Osteocyte (in vitro differentiated cells): ENCODE results near the gene LST1. TPM values are rescaled to one million over a fixed set of nuclear protein-coding genes. Genes with fewer than 3 reads are reported as not detected.

Experiments used
- DNase-seq: peaks from one replicate; pipeline ENCODE4 v3.0.0; 2021; ENCODE audit warnings: mixed read lengths; ENCODE audit not compliant: unreplicated experiment; ENCODE audit errors: extremely low spot score
- H3K27ac Mint-ChIP-seq: one replicate; pipeline ENCODE4 v1.8.0; 2021; ENCODE audit warnings: mild to moderate bottlenecking, mixed read lengths; ENCODE audit not compliant: unreplicated experiment
- H3K27me3 Mint-ChIP-seq: one replicate; pipeline ENCODE4 v1.8.0; 2021; ENCODE audit warnings: mixed read lengths; ENCODE audit not compliant: unreplicated experiment
- H3K36me3 Mint-ChIP-seq: one replicate; pipeline ENCODE4 v1.8.0; 2021; ENCODE audit warnings: mixed read lengths; ENCODE audit not compliant: unreplicated experiment
- H3K4me1 Mint-ChIP-seq: one replicate; pipeline ENCODE4 v1.8.0; 2021; ENCODE audit warnings: mixed read lengths; ENCODE audit not compliant: unreplicated experiment
- H3K4me3 Mint-ChIP-seq: one replicate; pipeline ENCODE4 v1.8.0; 2021; ENCODE audit warnings: mild to moderate bottlenecking, moderate library complexity, mixed read lengths; ENCODE audit not compliant: unreplicated experiment
- H3K9me3 Mint-ChIP-seq: one replicate; pipeline ENCODE4 v1.8.0; 2021; ENCODE audit warnings: mixed read lengths; ENCODE audit not compliant: unreplicated experiment
- total RNA-seq: library from RNA; stranded (reverse); gene quantifications from 2 replicates; pipeline ENCODE4 v1.2.1, GENCODE V29; 2021
- TF ChIP-seq, protein P1 (sequence below): fragments of 200-600 bp; sonication (generic); IDR thresholded peaks from 2 replicates; pipeline ENCODE4 v1.5.0; 2021; ENCODE audit warnings: antibody characterized with exemption, mild to moderate bottlenecking, moderate library complexity

The LST1 gene
- total RNA-seq, 1 donor from 2014 or later = not detected

DNA sequence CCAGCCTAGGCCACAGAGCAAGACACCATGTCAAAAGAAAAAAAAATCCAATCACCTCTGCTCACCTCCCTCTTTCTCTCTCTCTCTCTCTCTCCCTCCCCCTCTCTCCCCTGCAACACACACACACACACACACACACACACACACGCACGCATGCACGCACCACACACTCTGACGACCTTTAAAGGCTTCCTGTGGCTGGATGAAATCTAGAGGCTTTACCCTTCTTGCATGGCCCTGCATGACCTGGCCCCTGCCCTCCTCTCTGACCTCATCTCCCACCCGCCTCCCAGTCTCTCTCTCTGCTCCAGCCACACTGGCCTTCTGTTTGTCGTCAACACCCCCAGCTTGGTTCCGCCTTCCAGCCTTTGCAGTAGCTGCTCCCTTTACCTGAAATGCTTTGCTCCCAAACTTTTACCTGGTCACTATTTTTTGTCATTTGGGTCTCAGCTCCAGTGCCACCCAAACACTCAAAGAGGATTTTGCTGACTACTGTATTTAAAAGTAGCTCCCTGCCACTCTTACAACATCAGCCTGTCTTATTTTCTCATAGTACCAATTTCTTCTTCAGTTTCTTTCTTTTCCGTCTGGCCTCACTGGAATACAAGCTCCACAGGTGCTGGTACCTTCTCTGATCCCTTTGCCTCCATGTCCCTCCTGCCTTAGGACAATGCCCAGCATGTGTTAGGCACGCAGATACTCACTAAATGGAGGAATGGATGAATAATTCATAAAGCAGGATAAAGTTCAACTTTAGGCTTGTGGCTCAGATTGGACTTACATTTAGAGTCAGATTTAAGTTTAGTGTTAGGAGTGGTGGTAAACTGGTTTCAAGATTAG is 18.3 kb upstream of the LST1 start:
- no peaks in the 10 kb centered on the region for H3K36me3 Mint-ChIP-seq
- H3K27ac Mint-ChIP-seq = no peak overlapping the region
- TF ChIP-seq, protein P1, sequence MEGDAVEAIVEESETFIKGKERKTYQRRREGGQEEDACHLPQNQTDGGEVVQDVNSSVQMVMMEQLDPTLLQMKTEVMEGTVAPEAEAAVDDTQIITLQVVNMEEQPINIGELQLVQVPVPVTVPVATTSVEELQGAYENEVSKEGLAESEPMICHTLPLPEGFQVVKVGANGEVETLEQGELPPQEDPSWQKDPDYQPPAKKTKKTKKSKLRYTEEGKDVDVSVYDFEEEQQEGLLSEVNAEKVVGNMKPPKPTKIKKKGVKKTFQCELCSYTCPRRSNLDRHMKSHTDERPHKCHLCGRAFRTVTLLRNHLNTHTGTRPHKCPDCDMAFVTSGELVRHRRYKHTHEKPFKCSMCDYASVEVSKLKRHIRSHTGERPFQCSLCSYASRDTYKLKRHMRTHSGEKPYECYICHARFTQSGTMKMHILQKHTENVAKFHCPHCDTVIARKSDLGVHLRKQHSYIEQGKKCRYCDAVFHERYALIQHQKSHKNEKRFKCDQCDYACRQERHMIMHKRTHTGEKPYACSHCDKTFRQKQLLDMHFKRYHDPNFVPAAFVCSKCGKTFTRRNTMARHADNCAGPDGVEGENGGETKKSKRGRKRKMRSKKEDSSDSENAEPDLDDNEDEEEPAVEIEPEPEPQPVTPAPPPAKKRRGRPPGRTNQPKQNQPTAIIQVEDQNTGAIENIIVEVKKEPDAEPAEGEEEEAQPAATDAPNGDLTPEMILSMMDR = no peak
- DNase-seq = no peak
- H3K27me3 Mint-ChIP-seq = peaks cover 6% of the 10 kb centered on the region
- no peaks in the 10 kb centered on the region for H3K9me3 Mint-ChIP-seq
- peaks cover 2% of the 10 kb centered on the region for H3K4me1 Mint-ChIP-seq
- H3K4me3 Mint-ChIP-seq = no peak overlapping the region

DNA sequence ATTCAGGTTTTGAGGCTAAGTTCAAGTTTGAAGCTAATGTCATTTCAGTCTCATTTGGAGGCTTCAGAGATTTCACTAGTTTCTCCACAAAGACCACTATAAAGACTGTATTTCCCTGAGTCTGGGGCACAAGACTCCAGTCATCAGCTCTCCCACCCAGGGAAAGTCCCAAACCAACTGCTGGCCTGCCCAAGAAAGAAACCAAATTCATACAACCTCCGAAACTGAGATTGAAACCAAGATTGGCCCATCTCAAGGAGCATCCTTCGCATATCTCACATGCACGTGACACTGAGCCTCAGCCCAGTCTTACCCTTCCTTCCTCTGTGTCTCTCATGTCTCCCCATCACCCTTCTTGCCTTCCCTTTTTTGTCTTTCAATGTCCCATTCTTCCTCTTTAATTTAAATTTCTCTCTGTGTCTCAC is 17.5 kb upstream of the LST1 start:
- no peaks in the 10 kb centered on the region for H3K4me1 Mint-ChIP-seq
- peaks cover 6% of the 10 kb centered on the region for H3K27me3 Mint-ChIP-seq
- no peak for DNase-seq
- TF ChIP-seq, protein P1 = no peak
- no peak overlapping the region for H3K4me3 Mint-ChIP-seq
- no peaks in the 10 kb centered on the region for H3K9me3 Mint-ChIP-seq
- no peaks in the 10 kb centered on the region for H3K36me3 Mint-ChIP-seq
- H3K27ac Mint-ChIP-seq = no peak overlapping the region

DNA sequence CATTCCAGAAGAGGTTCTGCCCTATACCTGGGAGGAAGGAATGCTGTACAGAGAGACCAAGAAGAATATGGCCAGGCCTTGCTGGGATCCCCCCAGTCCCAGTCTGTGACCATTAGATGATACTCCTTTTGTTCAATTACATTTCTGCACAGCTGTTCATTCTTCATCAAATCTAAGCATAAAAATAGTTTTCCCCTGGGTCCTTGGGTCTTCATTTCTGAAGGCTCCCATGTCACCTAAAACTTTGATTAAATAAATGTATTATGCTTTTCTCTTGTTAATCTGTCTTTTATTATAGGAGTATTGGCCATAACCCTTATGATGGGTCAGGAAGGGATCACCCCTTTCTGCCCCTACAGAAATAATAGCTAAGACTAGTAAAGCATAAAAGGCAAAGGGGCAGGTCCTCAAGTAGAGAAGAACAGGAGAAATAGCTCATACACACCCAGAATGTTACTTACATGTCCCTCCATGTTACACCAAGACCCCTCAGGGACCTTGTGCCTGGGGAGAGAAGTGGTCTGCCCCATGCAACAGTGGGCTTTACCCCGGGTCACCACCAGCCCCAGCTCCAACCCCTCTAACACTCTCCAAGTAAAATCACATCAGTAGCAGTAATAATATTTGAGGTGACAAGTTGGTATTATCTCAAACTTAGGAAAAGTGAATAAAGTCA is 16.1 kb upstream of the LST1 start:
- H3K4me1 Mint-ChIP-seq = no peaks in the 10 kb centered on the region
- H3K27ac Mint-ChIP-seq = no peak overlapping the region
- no peaks in the 10 kb centered on the region for H3K9me3 Mint-ChIP-seq
- TF ChIP-seq, protein P1 = no peak
- peaks cover 6% of the 10 kb centered on the region for H3K27me3 Mint-ChIP-seq
- H3K4me3 Mint-ChIP-seq = no peak overlapping the region
- H3K36me3 Mint-ChIP-seq = no peaks in the 10 kb centered on the region
- no peak for DNase-seq

DNA sequence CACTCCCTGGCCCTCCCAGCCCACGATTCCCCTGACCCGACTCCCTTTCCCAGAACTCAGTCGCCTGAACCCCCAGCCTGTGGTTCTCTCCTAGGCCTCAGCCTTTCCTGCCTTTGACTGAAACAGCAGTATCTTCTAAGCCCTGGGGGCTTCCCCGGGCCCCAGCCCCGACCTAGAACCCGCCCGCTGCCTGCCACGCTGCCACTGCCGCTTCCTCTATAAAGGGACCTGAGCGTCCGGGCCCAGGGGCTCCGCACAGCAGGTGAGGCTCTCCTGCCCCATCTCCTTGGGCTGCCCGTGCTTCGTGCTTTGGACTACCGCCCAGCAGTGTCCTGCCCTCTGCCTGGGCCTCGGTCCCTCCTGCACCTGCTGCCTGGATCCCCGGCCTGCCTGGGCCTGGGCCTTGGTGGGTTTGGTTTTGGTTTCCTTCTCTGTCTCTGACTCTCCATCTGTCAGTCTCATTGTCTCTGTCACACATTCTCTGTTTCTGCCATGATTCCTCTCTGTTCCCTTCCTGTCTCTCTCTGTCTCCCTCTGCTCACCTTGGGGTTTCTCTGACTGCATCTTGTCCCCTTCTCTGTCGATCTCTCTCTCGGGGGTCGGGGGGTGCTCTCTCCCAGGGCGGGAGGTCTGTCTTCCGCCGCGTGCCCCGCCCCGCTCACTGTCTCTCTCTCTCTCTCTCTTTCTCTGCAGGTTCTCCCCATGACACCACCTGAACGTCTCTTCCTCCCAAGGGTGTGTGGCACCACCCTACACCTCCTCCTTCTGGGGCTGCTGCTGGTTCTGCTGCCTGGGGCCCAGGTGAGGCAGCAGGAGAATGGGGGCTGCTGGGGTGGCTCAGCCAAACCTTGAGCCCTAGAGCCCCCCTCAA is 13.8 kb upstream of the LST1 start, which contains the start of gene LTA:
LTA (plus strand) TSS at position 249 of the 871 bp plus-strand sequence; CDS start at position 703, 454 bp downstream.
- DNase-seq = no peak
- H3K27ac Mint-ChIP-seq = no peak within 1 kb of the TSS
- TF ChIP-seq, protein P1 = no peak
- no peak within 1 kb of the TSS for H3K4me3 Mint-ChIP-seq
- peaks cover 6% of the 10 kb centered on the region for H3K27me3 Mint-ChIP-seq
- H3K9me3 Mint-ChIP-seq = no peaks in the 10 kb centered on the region
- no peaks in the 10 kb centered on the region for H3K4me1 Mint-ChIP-seq
- no peaks in the 10 kb centered on the region for H3K36me3 Mint-ChIP-seq
